ENCODE measurements around the gene MARCHF6.
"Not testable (repeated sequence)": the region's sequence is repeated elsewhere in the genome, so short reads cannot be mapped to it uniquely, and the experiment has no call there.

The MARCHF6 gene

DNA sequence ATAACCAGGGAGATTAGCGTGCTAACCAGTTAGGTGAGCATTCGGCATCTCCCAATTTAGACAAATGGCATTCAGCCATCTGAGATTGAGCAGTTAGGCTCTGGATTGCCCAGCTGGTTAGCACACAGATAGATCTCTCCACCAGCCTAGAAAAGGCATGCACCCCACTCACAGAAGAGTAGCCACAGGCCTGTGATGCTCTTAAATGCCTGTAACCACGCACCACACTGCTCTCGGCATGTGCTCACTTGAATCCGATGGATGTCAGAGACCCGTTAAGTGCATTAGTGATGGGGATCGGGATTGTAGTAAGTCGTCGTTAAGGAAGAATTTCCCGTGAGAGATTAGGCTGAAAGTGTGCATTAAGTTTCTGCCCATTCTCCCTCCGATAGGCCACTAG, 23.0 kb downstream of the MARCHF6 start:
- Mint-ChIP-seq H3K4me1 (peaks cover 10% of the 10 kb centered on the region), H3K4me3 (no peak overlapping the region), H3K27me3 (ENCODE audit: low read depth, poor library complexity) (no peaks in the 10 kb centered on the region), H3K36me3 (ENCODE audit: low read depth) (peaks cover 90% of the 10 kb centered on the region), H3K27ac (peak overlapping the region; percentile 84), H3K9me3 (peaks cover 42% of the 10 kb centered on the region)
- TF ChIP-seq, protein P1, sequence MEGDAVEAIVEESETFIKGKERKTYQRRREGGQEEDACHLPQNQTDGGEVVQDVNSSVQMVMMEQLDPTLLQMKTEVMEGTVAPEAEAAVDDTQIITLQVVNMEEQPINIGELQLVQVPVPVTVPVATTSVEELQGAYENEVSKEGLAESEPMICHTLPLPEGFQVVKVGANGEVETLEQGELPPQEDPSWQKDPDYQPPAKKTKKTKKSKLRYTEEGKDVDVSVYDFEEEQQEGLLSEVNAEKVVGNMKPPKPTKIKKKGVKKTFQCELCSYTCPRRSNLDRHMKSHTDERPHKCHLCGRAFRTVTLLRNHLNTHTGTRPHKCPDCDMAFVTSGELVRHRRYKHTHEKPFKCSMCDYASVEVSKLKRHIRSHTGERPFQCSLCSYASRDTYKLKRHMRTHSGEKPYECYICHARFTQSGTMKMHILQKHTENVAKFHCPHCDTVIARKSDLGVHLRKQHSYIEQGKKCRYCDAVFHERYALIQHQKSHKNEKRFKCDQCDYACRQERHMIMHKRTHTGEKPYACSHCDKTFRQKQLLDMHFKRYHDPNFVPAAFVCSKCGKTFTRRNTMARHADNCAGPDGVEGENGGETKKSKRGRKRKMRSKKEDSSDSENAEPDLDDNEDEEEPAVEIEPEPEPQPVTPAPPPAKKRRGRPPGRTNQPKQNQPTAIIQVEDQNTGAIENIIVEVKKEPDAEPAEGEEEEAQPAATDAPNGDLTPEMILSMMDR (IDR thresholded peaks at IDR 0.05): no peak
- no peak for DNase-seq

DNA sequence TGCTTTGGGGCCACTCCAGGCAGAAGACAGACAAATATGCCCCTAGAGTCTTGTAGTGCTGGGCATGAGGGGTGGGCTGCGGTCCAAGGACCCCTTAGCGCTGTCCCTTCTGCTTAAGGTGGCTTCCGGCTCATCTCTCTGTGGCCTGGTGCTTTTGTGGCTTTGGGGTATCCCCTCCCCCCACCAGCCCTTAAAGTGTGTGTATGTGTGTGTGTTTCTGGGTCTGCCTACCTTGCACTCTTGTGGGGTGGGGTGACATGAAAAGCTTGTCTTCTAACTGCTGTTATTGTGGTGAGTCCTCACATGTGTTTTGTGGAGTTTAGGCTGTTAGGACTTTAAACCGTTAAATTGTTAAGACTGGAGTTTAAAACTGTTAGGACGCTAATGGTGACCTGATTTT, 23.6 kb downstream of the MARCHF6 start:
- no peak for DNase-seq
- Mint-ChIP-seq H3K9me3 (peaks cover 46% of the 10 kb centered on the region), H3K4me3 (no peak overlapping the region), H3K27ac (peak overlapping the region; percentile 70), H3K4me1 (peaks cover 10% of the 10 kb centered on the region), H3K27me3 (ENCODE audit: low read depth, poor library complexity) (no peaks in the 10 kb centered on the region), H3K36me3 (ENCODE audit: low read depth) (peaks cover 91% of the 10 kb centered on the region)
- TF ChIP-seq, protein P1 (IDR thresholded peaks at IDR 0.05): no peak

DNA sequence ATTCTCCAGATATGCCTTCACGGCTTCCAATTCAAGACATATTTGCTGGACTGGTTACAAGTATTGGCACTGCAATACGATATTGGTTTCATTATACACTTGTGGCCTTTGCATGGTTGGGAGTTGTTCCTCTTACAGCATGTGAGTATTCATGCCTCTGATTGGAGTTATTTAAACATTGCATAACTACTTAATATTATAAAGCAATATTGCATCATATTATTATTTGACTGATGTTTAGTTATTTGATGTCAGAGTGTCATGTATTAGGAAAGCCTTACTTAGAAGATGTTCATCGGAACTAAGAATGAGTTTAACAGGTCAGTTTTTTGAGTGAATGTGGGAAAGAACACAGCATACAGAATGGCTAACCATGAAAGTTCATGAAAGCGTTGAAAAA, 28.3 kb downstream of the MARCHF6 start:
- TF ChIP-seq, protein P1 (IDR thresholded peaks at IDR 0.05): no peak
- H3K36me3 Mint-ChIP-seq (ENCODE audit: low read depth): peaks cover 82% of the 10 kb centered on the region
- peaks cover 12% of the 10 kb centered on the region for H3K9me3 Mint-ChIP-seq
- H3K4me3 Mint-ChIP-seq: no peak overlapping the region
- no peak overlapping the region for H3K27ac Mint-ChIP-seq
- no peaks in the 10 kb centered on the region for H3K4me1 Mint-ChIP-seq
- H3K27me3 Mint-ChIP-seq (ENCODE audit: low read depth, poor library complexity): no peaks in the 10 kb centered on the region
- DNase-seq: no peak

DNA sequence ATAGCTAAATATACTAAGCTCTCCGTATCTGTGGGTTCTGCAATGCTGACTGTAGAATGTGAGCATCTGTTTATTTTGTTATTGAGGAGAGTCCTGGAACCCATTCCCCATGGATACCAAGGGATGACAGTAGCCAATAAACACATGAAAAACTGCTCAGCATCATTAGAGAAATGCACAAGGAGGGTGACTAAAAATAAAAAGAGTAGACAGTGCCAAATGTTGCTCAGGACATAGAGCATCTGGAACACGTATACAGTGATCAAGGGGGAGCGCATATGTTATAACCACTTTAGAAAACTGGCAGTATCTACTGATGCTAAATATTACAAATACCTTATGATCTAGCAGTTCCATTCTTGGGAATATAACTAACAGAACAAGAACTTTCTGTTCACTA, 31.0 kb downstream of the MARCHF6 start:
- peaks cover 4% of the 10 kb centered on the region for H3K9me3 Mint-ChIP-seq
- H3K36me3 Mint-ChIP-seq (ENCODE audit: low read depth): peaks cover 61% of the 10 kb centered on the region
- no peak overlapping the region for H3K4me3 Mint-ChIP-seq
- H3K27ac Mint-ChIP-seq: no peak overlapping the region
- no peak for DNase-seq
- no peaks in the 10 kb centered on the region for H3K27me3 Mint-ChIP-seq (ENCODE audit: low read depth, poor library complexity)
- no peaks in the 10 kb centered on the region for H3K4me1 Mint-ChIP-seq
- TF ChIP-seq, protein P1 (IDR thresholded peaks at IDR 0.05): no peak

DNA sequence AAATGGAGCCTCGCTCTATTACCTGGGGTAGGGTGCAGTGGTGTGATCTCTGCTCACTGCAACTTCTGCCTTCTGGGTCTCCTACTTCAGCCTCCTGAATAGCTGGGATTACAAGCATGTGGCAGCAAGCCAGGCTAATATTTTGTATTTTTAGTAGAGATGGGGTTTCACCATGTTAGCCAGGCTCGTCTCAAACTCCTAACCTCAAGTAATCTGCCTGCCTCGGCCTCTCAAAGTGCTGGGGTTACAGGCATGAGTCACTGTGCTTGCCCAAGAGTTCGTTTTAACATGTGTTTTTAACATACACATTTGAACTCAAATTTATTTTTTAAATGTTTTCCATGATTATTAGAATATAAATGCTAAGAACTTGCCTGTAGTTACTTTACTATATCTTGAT, 34.2 kb downstream of the MARCHF6 start:
- H3K27ac Mint-ChIP-seq: no peak overlapping the region
- no peak for DNase-seq
- H3K4me1 Mint-ChIP-seq: no peaks in the 10 kb centered on the region
- H3K4me3 Mint-ChIP-seq: no peak overlapping the region
- TF ChIP-seq, protein P1 (IDR thresholded peaks at IDR 0.05): no peak
- H3K9me3 Mint-ChIP-seq: no peaks in the 10 kb centered on the region
- H3K36me3 Mint-ChIP-seq (ENCODE audit: low read depth): peaks cover 65% of the 10 kb centered on the region
- H3K27me3 Mint-ChIP-seq (ENCODE audit: low read depth, poor library complexity): peaks cover 3% of the 10 kb centered on the region

DNA sequence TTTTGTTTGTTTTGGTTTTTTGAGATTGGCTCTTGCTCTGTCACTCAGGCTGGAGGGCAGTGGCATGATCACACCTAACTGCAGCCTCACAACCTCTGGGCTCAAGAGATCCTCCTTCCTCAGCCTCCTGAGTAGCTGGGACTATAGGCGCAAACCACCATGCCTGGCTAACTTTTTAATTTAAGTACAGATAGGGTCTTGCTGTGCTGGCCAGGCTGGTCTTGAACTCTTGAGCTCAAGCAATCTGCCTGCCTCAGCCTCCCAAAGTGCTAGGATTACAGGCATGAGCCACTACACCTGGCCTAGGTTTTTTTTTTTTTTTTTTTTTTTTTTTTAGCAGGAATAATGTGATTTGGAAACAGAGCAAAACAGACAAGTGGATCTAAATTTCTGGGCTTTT, 37.6 kb downstream of the MARCHF6 start:
- Mint-ChIP-seq H3K36me3 (ENCODE audit: low read depth) (peaks cover 66% of the 10 kb centered on the region), H3K27me3 (ENCODE audit: low read depth, poor library complexity) (peaks cover 3% of the 10 kb centered on the region), H3K4me3 (no peak overlapping the region), H3K9me3 (no peaks in the 10 kb centered on the region), H3K4me1 (no peaks in the 10 kb centered on the region), H3K27ac (no peak overlapping the region)
- TF ChIP-seq, protein P1 (IDR thresholded peaks at IDR 0.05): no peak
- no peak for DNase-seq

DNA sequence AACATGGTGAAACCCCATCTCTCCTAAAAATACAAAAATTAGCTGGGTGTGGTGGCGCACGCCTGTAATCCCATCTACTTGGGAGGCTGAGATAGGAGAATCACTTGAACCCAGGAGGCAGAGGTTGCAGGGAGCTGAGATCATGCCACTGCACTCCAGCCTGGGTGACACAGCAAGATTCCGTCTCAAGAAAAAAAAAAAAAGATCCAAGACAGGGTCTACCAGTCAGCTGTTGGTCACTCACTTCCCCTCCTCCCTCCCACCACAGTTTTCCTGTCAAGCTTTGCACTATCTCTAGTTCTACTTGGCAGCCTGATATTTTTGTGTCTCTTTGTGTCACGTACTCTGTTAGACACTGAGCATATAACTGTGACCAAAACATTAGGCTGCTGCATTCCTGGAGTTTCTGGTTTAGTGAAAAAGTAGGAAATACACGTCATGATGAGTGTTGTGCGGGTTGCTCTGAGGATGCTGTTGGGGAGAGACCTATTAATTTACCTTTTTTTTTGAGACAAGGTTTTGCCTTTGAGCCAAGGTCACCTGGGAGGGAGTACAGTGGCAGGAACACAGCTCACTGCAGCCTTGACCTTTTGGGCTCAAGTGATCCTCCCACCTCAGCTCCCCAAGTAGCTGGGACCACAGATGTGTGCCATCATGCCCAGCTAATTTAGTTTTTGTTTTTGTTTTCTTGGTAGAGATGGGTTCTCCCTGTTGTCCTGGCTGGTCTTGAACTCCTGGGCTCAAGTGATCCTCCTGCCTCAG, 39.3 kb downstream of the MARCHF6 start:
- DNase-seq; H3K27ac Mint-ChIP-seq; H3K4me1 Mint-ChIP-seq; H3K4me3 Mint-ChIP-seq; H3K27me3 Mint-ChIP-seq (ENCODE audit: low read depth, poor library complexity); H3K9me3 Mint-ChIP-seq: not testable (repeated sequence)
- peaks cover 82% of the 10 kb centered on the region for H3K36me3 Mint-ChIP-seq (ENCODE audit: low read depth)

All from nephron progenitor cell (in vitro differentiated cells).